ENCODE results near the gene GALNT2.

GALNT2 gene

DNA sequence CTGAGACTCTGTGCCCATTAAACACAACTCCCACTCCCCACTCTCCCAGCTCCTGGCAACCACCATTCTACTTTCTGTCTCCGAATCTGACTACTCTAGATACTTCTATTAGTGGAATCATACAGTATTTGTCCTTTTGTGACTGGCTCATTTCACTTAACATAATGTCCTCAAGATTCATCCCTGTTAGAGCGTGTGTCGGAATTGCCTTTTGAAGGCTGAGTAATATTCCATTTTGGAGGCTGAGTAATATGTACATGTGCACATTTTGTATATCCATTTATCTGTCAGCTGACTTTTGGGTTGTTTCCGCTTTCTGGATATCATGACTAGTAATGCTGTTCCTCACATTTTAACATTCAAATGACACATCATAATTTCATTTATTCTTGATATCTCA lies 30.3 kb downstream of the GALNT2 start:
- DNase-seq = no peak

DNA sequence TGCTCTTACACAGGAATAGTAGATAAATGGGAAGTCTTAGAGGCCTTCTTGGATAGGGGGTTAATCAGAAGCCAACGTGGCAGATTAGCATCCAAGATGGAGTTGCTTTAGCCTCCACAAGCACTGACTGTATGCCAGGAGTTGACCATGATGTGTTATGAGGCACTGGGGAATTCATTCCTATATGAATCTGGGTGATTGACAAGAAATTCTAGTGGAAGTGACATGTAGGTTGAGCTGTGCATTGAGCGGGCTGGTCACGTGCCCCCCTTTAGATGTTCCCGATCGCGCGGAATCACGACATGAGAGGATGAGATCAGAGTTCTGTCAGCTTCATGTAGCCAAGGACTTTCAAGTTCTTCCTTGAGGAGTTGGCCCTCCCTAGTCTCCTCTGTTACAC lies 31.7 kb downstream of the GALNT2 start:
- DNase-seq = no peak

GRCh38 chr1:230099465-230099864 lies 32.4 kb downstream of the GALNT2 start:
- DNase-seq = peak; percentile 76

- no peak for DNase-seq
Observed at GRCh38 chr1:230100932-230101331, 33.9 kb downstream of the GALNT2 start.

DNA sequence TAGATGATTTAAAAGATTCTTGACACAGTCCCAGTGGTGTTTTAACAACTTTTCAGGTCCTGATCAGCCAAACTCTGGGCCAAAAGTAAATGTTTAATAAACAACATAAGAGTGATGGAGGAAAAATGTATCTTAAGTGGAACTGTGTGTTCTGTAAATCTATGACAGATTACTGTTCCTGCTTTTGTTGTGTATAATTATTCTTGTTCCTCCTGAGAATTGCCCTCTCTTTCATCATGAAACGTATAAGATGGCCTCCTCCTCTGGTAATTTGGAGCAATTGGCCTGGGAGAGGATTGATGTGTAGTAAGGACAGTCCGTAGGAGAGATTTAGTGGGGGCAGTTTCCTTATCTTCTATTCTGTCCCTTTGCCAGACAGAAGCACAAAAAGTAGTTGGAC lies 34.5 kb downstream of the GALNT2 start:
- no peak for DNase-seq

DNA sequence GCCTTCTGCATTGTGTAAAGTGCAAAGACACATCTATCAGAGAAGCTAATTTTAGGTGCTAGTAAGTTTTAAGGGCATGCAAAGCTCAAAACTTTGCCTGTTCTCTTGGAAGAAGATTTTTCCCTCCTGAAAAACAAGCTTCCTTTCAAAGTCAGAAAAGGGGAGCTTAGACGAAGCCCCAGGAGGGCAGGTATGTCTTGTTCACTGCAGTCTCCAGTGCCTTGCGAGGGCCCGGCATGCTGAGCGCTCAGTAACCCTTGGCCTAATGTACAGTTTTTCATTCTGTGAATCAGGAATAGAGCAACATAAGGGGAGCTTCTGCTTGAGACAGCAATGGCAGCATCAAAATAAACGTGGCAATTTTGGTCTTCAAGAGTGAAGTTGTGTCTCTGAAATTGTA lies 35.0 kb downstream of the GALNT2 start:
- DNase-seq = no peak

DNA sequence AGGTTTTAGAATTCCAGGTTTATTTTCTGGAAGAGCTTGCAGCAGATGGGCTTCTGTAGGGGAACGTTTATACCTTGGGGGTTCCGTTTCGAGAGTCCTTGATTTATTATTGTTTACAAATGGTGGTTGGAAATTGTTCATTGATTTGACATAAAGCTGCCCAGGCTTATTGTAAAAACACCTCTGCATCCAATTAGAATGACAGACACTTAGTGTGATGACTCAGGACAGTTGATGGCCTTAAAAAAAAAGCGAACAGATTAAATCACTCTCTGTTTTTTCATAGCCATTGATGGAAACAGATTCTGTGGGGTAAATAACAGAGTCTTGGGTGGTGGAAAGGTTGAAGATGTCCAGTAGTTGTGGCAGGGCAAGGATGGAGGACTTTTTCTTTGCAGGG lies 35.4 kb downstream of the GALNT2 start:
- no peak for DNase-seq

DNA sequence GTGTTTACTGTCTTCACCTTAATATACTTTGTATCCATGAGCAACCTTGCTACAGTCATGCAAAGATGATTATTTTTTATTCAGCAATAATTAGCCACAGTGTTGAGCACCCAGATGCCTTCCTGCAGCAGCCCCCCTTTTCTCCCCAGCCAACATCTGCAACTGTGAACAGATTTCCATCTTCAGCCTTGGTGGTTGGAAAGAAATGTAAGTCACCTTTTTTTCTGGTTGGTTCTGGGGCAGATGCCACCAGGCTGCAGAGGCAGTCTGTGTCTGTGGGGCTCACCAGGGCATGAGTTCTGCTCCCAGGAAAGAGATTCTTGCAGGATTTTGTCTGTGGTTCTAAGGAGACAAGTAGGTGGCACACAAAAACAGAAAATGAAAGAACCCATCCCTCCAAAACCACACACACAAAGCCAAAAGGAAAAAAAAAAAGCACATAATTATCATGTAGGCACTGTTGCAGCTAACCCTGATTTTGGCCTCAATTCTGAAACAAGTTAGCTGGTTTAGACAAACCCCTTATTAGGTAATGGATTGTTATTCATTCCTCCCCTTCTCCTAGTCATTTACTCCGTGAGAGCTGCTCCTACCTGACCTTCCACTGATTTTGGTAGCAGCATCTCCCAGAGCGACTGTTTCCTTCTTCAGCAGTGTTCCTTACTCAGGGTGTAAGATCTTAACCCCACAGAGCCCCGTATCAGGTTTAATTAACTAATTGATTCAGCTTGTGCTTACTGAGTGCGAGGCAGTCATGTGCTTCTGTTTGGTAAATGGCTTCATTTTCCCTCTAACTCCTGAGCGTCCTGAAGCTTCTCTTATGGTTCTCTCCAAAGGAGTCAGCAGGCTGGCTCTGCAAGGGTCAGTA lies 36.5 kb downstream of the GALNT2 start:
- DNase-seq = no peak

GRCh38 chr1:230104395-230105244 lies 37.6 kb downstream of the GALNT2 start:
- DNase-seq = peak; percentile 34

DNA sequence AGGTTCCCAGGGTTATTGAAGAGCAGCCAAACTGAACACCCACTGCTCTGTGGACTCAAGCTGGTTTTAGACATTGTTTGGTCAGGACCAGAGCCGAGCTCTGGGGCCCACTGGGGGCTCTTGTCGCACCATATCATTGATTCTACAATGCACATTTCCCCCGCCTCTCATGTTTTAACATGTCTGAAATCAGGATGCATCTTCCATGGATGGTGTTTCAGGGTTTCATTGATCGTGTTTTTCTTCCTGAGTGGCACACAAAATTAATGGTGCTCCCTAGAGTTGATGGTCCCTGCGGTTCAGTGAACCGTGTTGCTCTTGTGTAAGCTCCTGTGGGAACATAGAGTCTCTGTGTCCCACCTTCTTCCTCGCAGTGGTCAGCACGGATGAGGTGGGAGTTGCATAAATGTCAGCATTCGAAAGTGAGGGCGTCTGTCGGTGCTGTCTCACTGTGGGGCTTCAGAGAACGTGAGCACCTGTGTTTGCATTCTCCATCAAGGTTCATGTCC lies 38.3 kb downstream of the GALNT2 start:
- DNase-seq = no peak

DNA sequence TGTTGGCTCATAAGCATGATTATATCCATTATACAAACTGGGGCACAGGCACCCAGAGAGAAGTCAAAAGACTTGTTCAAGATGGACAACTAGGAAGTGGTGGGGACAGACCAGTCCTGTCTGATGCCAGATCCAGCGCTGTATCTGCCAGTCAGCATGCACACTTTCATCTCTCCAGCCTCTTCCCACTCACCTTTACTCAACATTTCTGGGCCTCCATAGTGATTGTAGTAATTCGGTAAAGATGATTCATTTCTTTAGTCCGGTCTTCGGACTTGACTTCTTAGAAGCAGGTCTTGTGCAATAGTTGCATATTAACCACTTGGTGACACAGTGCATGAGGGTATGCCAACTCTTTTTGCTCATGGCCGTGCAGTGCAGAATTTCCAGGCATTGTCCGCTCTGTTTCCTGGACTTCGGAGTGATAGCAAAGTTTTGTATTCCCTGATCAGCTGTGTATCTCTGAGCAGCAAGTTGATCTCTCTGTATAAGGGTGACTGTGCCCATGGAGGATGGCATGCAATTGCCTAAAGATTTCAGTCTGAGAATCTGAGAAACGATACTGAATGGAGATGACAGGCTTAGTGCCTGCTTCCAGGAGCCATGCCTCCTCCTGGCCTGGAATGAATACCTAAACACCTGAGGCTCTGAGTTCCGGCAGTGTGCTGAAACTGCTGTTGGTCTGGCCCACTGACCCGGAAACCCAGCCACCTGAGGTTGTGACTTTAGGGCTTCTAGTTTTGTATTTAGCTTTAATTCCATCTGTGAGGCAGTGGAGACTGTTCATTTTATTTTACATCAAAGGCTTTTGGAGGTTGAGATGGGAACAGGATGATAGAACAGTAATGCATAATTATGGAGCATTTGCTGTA lies 39.0 kb downstream of the GALNT2 start:
- DNase-seq = no peak

- no peak for DNase-seq
Observed at GRCh38 chr1:230107941-230108340, 40.9 kb downstream of the GALNT2 start.

GRCh38 chr1:230108580-230108979 lies 41.5 kb downstream of the GALNT2 start:
- DNase-seq = no peak

GRCh38 chr1:230109066-230109465 lies 42.0 kb downstream of the GALNT2 start:
- DNase-seq = no peak

- DNase-seq = no peak
Observed at GRCh38 chr1:230109895-230110667, 43.0 kb downstream of the GALNT2 start.

DNA sequence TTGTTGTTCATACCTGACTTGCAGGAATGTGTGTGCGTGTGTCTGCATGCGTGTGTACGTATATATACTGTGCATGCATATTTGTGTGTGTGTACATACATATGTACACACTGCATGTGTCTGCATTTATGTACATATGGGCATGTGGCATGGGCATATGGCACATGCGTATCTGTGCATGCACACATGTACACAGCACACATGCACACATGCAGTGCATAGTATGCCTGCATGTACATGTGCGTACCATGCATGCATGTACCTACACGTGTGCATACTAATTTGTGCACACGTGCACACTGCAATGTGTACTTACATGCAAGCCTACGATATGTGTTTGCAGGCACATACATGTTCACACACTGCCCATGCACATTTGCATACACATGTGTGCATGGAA lies 43.9 kb downstream of the GALNT2 start:
- no peak for DNase-seq

DNA sequence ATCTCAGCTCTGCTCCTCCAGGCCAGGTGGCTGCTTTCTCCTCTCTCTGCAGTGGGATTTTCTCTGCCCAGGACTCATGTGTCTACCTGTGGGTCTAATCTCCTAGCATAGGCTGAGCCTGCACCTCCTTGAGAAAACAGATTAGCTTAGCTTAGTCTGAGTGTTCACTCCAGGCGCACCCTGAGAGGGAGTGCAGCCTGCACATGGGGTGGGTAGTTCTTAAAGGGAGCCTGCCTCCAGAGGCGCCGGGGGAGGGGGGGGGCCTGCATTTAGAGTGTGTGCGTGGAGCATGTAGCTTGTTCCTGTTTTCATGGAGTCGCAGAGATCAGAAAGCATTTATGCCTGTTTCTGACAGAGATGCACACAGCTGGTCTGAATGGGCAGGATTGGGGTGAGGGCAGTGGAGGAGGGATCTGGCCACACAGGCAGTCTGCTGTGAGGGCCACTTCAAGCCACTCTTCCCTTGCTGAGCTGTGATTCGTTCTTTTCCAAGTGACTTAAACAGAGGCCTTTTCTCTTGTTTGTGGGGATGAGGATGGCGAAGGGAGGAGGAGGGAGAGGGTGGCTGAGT lies 45.2 kb downstream of the GALNT2 start:
- no peak for DNase-seq

GRCh38 chr1:230112782-230113181 lies 45.7 kb downstream of the GALNT2 start:
- DNase-seq = no peak

- DNase-seq = no peak
Observed at GRCh38 chr1:230113235-230113592, 46.2 kb downstream of the GALNT2 start.

- DNase-seq = no peak
Observed at GRCh38 chr1:230113593-230114236, 46.7 kb downstream of the GALNT2 start.

GRCh38 chr1:230114237-230114651 lies 47.2 kb downstream of the GALNT2 start:
- DNase-seq = no peak
